CD14-positive monocyte (primary cell): ENCODE measurements around the gene RAB11FIP2. TPM values are rescaled to one million over a fixed set of nuclear protein-coding genes. Genes with fewer than 3 reads are reported as not detected.

Experiments
- DNase-seq, 3 donors: peaks; one replicate each; pipeline ENCODE4 v3.0.0-alpha.2; 2011 to 2022
- H2AFZ ChIP-seq: 2 replicates; pipeline ENCODE4 v1.6.0; 2012; ENCODE audit warnings: mild to moderate bottlenecking, low read depth, low read length, inconsistent platforms; ENCODE audit not compliant: insufficient read depth, poor library complexity, severe bottlenecking
- H3K27ac ChIP-seq, 2 donors: 1 replicate in 1 of 2; 2 replicates in 1 of 2; pipeline ENCODE4 v1.5.1; 2012 to 2013; ENCODE audit warnings: low read length in 2 of 2, control low read depth in 1 of 2, inconsistent platforms in 1 of 2, low read depth in 1 of 2, mild to moderate bottlenecking in 1 of 2
- H3K27me3 ChIP-seq, 2 donors: one replicate each; pipeline versions ENCODE4 v1.6.0 to v1.6.1; 2011 to 2013; ENCODE audit warnings: low read length in 2 of 2; ENCODE audit not compliant: control insufficient read depth in 2 of 2, insufficient read depth in 2 of 2
- H3K36me3 ChIP-seq, 2 donors: replicated peaks in 1 of 2; 1 replicate in 1 of 2; 2 replicates in 1 of 2; pipeline versions ENCODE4 v1.5.1 to v1.6.1; 2012 to 2013; ENCODE audit warnings: low read length in 2 of 2, control low read depth in 1 of 2, inconsistent platforms in 1 of 2, mild to moderate bottlenecking in 1 of 2; ENCODE audit not compliant: insufficient read depth in 2 of 2, control insufficient read depth in 1 of 2
- H3K4me1 ChIP-seq, 2 donors: 1 replicate in 1 of 2; 2 replicates in 1 of 2; pipeline versions ENCODE4 v1.5.1 to v1.6.1; 2012 to 2013; ENCODE audit warnings: low read length in 2 of 2, control low read depth in 1 of 2, inconsistent platforms in 1 of 2, mild to moderate bottlenecking in 1 of 2, moderate library complexity in 1 of 2; ENCODE audit not compliant: insufficient read depth in 2 of 2, control insufficient read depth in 1 of 2
- H3K4me2 ChIP-seq: replicated peaks from 2 replicates; pipeline ENCODE3; 2012; ENCODE audit warnings: low read length, moderate library complexity, mild to moderate bottlenecking; ENCODE audit not compliant: poor library complexity, severe bottlenecking; ENCODE audit errors: extremely low read depth
- H3K4me3 ChIP-seq, 3 experiments: fragments of 200-600 bp in 1 of 3; sonication (generic) in 1 of 3; replicated peaks in 1 of 3; 1 replicate in 2 of 3; 2 replicates in 1 of 3; pipeline ENCODE4 v1.5.1; 2011 to 2013; ENCODE audit warnings: low read length in 3 of 3, mild to moderate bottlenecking in 3 of 3, control low read depth in 2 of 3, low read depth in 2 of 3, inconsistent platforms in 1 of 3, moderate library complexity in 1 of 3
- H3K79me2 ChIP-seq: 2 replicates; pipeline ENCODE4 v1.6.0; 2012; ENCODE audit warnings: mild to moderate bottlenecking, control low read depth, inconsistent platforms, low read length, moderate library complexity; ENCODE audit not compliant: insufficient read depth
- H3K9ac ChIP-seq: 2 replicates; pipeline ENCODE4 v1.6.0; 2017; ENCODE audit warnings: low read length, mild to moderate bottlenecking; ENCODE audit not compliant: insufficient read depth, poor library complexity, severe bottlenecking
- H3K9me3 ChIP-seq, 2 donors: replicated peaks in 1 of 2; 1 replicate in 1 of 2; 2 replicates in 1 of 2; pipeline versions ENCODE4 v1.5.1 to v1.6.1; 2012 to 2013; ENCODE audit warnings: low read length in 2 of 2, control low read depth in 1 of 2; ENCODE audit not compliant: control insufficient read depth in 1 of 2, insufficient read depth in 1 of 2
- H4K20me1 ChIP-seq: 2 replicates; pipeline ENCODE4 v1.6.0; 2012; ENCODE audit warnings: mild to moderate bottlenecking, low read length, control low read depth, moderate library complexity; ENCODE audit not compliant: insufficient read depth
- H3K27ac Mint-ChIP-seq, 7 donors: one replicate each; pipeline ENCODE4 v1.8.0; 2020; ENCODE audit warnings: mild to moderate bottlenecking in 7 of 7, mixed read lengths in 7 of 7, moderate library complexity in 6 of 7, inconsistent platforms in 2 of 7
- H3K27me3 Mint-ChIP-seq, 3 donors: one replicate each; pipeline ENCODE4 v1.8.0; 2021 to 2022; ENCODE audit warnings: low read depth in 3 of 3, mild to moderate bottlenecking in 3 of 3, mixed read lengths in 3 of 3, moderate library complexity in 3 of 3, inconsistent platforms in 1 of 3
- H3K36me3 Mint-ChIP-seq, 2 donors: one replicate each; pipeline ENCODE4 v1.8.0; 2020; ENCODE audit warnings: mixed read lengths in 2 of 2, inconsistent platforms in 1 of 2, mild to moderate bottlenecking in 1 of 2
- H3K4me1 Mint-ChIP-seq: one replicate; pipeline ENCODE4 v1.8.0; 2020; ENCODE audit warnings: mild to moderate bottlenecking, mixed read lengths
- H3K4me3 Mint-ChIP-seq, 2 donors: one replicate each; pipeline ENCODE4 v1.8.0; 2020; ENCODE audit warnings: mild to moderate bottlenecking in 2 of 2, mixed read lengths in 2 of 2, moderate library complexity in 1 of 2
- H3K9me3 Mint-ChIP-seq, 7 donors: one replicate each; pipeline ENCODE4 v1.8.0; 2020 to 2022; ENCODE audit warnings: mixed read lengths in 7 of 7, mild to moderate bottlenecking in 6 of 7, moderate library complexity in 6 of 7, inconsistent platforms in 2 of 7
- WGBS: methylation state at CpG from one replicate; pipeline ENCODE4 v1.1.5; 2013; ENCODE audit warnings: missing lambda C conversion rate; ENCODE audit not compliant: insufficient coverage; 5-methylcytosine and 5-hydroxymethylcytosine counted together
- intact Hi-C, 2 donors: fragments of 100-400 bp; cut with micrococcal nuclease; formaldehyde crosslinking; loops; one replicate each; pipeline versions ENCODE4 v1.15.0 to v1.15.1; 2023
- polyA plus RNA-seq, 3 donors: library from polyadenylated mRNA; depleted of rRNA in 1 of 3; unstranded in 2 of 3; stranded (reverse) in 1 of 3; fragments of 300-500 nt in 2 of 3; fragments of >200 nt in 1 of 3; fragmentation: Illumina TruSeq in 2 of 3; gene quantifications; 1 replicate in 2 of 3; 2 replicates in 1 of 3; pipeline ENCODE4 v1.2.3, GENCODE V29; 2012 to 2021
- TF ChIP-seq, protein P1 (sequence below): fragments of 200-600 bp; IDR thresholded peaks from one replicate; pipeline ENCODE4 v1.8.0; 2022; ENCODE audit warnings: antibody characterized with exemption, mild to moderate bottlenecking

The RAB11FIP2 gene
- polyA plus RNA-seq, 3 donors = 3.5 to 6.7 (median 5.4) TPM

DNA sequence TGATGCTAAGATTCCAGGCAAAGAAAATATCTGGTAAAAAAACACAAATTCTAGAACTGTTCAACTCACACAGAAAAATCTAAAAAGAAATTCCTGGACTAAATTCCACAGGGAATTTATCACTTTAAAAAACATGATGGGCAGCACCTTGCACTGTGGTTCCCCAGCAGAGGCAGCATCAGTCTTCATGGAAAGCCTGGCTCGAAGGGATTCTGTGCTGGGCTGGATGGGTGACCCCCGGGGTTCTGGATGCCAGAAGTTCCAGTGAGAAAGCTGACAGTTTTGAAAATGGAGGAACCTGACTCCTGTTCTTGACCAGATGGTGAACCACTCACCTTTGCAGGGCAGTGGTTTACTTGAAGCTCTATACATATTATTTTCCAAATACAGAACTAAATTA, 52.0 kb downstream of the RAB11FIP2 start:
- Histone ChIP-seq H3K27ac (no peak overlapping the region), H2AFZ (no peak overlapping the region), H3K4me1 (no peaks in the 10 kb centered on the region), H3K4me2 (no peak overlapping the region), H3K9me3 (no peaks in the 10 kb centered on the region), H3K4me3 (no peak overlapping the region), H3K9ac (no peak overlapping the region), H4K20me1 (no peaks in the 10 kb centered on the region), H3K79me2 (no peaks in the 10 kb centered on the region), H3K27me3 (no peaks in the 10 kb centered on the region), H3K36me3 (peaks cover 3 to 6% of the 10 kb centered on the region in 2 donors)
- TF ChIP-seq, protein P1, sequence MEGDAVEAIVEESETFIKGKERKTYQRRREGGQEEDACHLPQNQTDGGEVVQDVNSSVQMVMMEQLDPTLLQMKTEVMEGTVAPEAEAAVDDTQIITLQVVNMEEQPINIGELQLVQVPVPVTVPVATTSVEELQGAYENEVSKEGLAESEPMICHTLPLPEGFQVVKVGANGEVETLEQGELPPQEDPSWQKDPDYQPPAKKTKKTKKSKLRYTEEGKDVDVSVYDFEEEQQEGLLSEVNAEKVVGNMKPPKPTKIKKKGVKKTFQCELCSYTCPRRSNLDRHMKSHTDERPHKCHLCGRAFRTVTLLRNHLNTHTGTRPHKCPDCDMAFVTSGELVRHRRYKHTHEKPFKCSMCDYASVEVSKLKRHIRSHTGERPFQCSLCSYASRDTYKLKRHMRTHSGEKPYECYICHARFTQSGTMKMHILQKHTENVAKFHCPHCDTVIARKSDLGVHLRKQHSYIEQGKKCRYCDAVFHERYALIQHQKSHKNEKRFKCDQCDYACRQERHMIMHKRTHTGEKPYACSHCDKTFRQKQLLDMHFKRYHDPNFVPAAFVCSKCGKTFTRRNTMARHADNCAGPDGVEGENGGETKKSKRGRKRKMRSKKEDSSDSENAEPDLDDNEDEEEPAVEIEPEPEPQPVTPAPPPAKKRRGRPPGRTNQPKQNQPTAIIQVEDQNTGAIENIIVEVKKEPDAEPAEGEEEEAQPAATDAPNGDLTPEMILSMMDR = no peak
- Mint-ChIP-seq H3K9me3 (no peaks in the 10 kb centered on the region), H3K4me1 (no peaks in the 10 kb centered on the region), H3K27ac (no peak overlapping the region), H3K4me3 (no peak overlapping the region), H3K36me3 (peaks cover 22 to 25% of the 10 kb centered on the region in 2 donors), H3K27me3 (no peaks in the 10 kb centered on the region)
- 100% methylated on average over 2 of the region's 2 CpGs for WGBS
- intact Hi-C loops = no loop called here
- DNase-seq = no peak

DNA sequence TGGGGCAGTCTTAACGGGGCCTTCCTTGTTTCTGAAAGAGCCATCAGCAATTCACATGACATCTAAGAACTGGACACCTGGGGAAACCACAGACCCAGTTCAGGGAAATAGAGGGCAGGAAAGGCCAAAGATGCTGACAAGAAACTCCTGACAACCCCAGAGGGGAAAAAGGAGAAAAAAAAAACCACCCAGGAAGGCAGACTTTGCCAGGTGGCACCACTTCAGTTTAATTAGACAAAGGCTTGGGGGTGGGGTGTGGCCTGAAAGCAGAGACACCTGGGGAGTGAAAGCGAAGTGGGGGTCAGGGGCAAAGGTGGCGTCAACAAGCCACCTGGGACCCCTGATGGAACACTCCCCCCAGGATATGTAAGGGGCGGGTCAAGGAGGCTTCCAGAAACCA, 53.6 kb downstream of the RAB11FIP2 start:
- no peak overlapping the region for H2AFZ ChIP-seq
- no peak overlapping the region for H3K27ac ChIP-seq
- Mint-ChIP-seq H3K27me3 (no peaks in the 10 kb centered on the region), H3K9me3 (peaks cover 0 to 3% (median 0%) of the 10 kb centered on the region in 7 donors), H3K4me3 (no peak overlapping the region), H3K4me1 (no peaks in the 10 kb centered on the region), H3K27ac (no peak overlapping the region), H3K36me3 (peaks cover 16 to 18% of the 10 kb centered on the region in 2 donors)
- no peaks in the 10 kb centered on the region for H3K36me3 ChIP-seq
- H4K20me1 ChIP-seq = no peaks in the 10 kb centered on the region
- H3K4me2 ChIP-seq = no peak overlapping the region
- no peaks in the 10 kb centered on the region for H3K79me2 ChIP-seq
- 100% methylated on average over 2 of the region's 4 CpGs for WGBS
- DNase-seq = no peak
- TF ChIP-seq, protein P1 = no peak
- no peak overlapping the region for H3K4me3 ChIP-seq
- peaks cover 0 to 2% of the 10 kb centered on the region in 2 donors for H3K9me3 ChIP-seq
- H3K9ac ChIP-seq = no peak overlapping the region
- H3K4me1 ChIP-seq = no peaks in the 10 kb centered on the region
- intact Hi-C loops = no loop called here
- H3K27me3 ChIP-seq = no peaks in the 10 kb centered on the region
